WTC11 (cell line): ENCODE measurements around the gene WDR75. TPM values are rescaled to one million over a fixed set of nuclear protein-coding genes. Genes with fewer than 3 reads are reported as not detected.
A peak's percentile ranks its signal among the peaks of the same experiment; 100 is the strongest.

Experiments used
- ATAC-seq: fragments of 200-7000 bp; cut with Tn5 transposase; 2 replicates; pipeline ENCODE4 v1.10.0; 2021; ENCODE audit warnings: mild to moderate bottlenecking, moderate library complexity
- CTCF ChIA-PET: fragments of 300-600 bp; sonication (Branson Sonifier 250); formaldehyde crosslinking; loops from one replicate; lab custom pipeline; 2021; ENCODE audit warnings: antibody characterized with exemption; lab: Charles Lee
- POLR2A ChIA-PET: fragments of 350-600 bp; sonication (Branson Sonifier 250); formaldehyde crosslinking; loops from one replicate; lab custom pipeline; 2021; ENCODE audit warnings: antibody characterized with exemption; lab: Charles Lee
- DNase-seq: peaks from one replicate; pipeline ENCODE4 v3.0.0; 2021; ENCODE audit warnings: low spot score
- H3K27ac Mint-ChIP-seq: 2 replicates; pipeline ENCODE4 v1.8.0; 2021; ENCODE audit warnings: mixed read lengths
- H3K27me3 Mint-ChIP-seq: 2 replicates; pipeline ENCODE4 v1.8.0; 2021; ENCODE audit warnings: low read depth, mild to moderate bottlenecking, moderate library complexity, mixed read lengths
- H3K36me3 Mint-ChIP-seq: 2 replicates; pipeline ENCODE4 v1.8.0; 2021; ENCODE audit warnings: mixed read lengths
- H3K4me1 Mint-ChIP-seq: 2 replicates; pipeline ENCODE4 v1.8.0; 2022; ENCODE audit warnings: mixed read lengths
- H3K4me3 Mint-ChIP-seq: 2 replicates; pipeline ENCODE4 v1.8.0; 2021; ENCODE audit warnings: mild to moderate bottlenecking, moderate library complexity, mixed read lengths
- H3K9me3 Mint-ChIP-seq: 2 replicates; pipeline ENCODE4 v1.8.0; 2021; ENCODE audit warnings: mixed read lengths
- ATF1 ChIP-seq: sonication (generic); formaldehyde crosslinking; IDR thresholded peaks from 2 replicates; pipeline ENCODE4 v1.8.1; 2023; ENCODE audit warnings: mild to moderate bottlenecking, moderate library complexity, missing genetic modification reagents
- E2F5 ChIP-seq: sonication (generic); formaldehyde crosslinking; IDR thresholded peaks from 2 replicates; pipeline ENCODE4 v1.8.1; 2022; ENCODE audit warnings: mild to moderate bottlenecking, moderate library complexity, missing genetic modification reagents
- EMX1 ChIP-seq: fragments of 250-450 bp; sonication (Bioruptor Pico); IDR thresholded peaks from 2 replicates; pipeline ENCODE4 v1.8.0; 2021; ENCODE audit warnings: mild to moderate bottlenecking
- ESRRA ChIP-seq: sonication (generic); formaldehyde crosslinking; IDR thresholded peaks from 2 replicates; pipeline ENCODE4 v1.8.1; 2022; ENCODE audit warnings: mild to moderate bottlenecking, missing genetic modification reagents, borderline replicate concordance
- IRF1 ChIP-seq: sonication (generic); formaldehyde crosslinking; IDR thresholded peaks from 2 replicates; pipeline ENCODE4 v1.8.0; 2023; ENCODE audit warnings: missing genetic modification reagents
- JUN ChIP-seq: sonication (generic); formaldehyde crosslinking; IDR thresholded peaks from 2 replicates; pipeline ENCODE4 v1.8.0; 2023; ENCODE audit warnings: mild to moderate bottlenecking, missing genetic modification reagents
- NFYB ChIP-seq: sonication (generic); formaldehyde crosslinking; conservative IDR thresholded peaks from 2 replicates; pipeline ENCODE4 v1.8.0; 2022; ENCODE audit warnings: low read depth, missing genetic modification reagents
- SMAD3 ChIP-seq: sonication (generic); formaldehyde crosslinking; IDR thresholded peaks from 2 replicates; pipeline ENCODE4 v1.8.0; 2022; ENCODE audit warnings: missing genetic modification reagents, mild to moderate bottlenecking, borderline replicate concordance
- SMAD4 ChIP-seq: sonication (generic); formaldehyde crosslinking; IDR thresholded peaks from 2 replicates; pipeline ENCODE4 v1.8.0; 2022; ENCODE audit warnings: mild to moderate bottlenecking, missing genetic modification reagents
- SOX15 ChIP-seq: fragments of 250-450 bp; sonication (Bioruptor Pico); IDR thresholded peaks from 2 replicates; pipeline ENCODE4 v1.9.0; 2021; ENCODE audit warnings: mild to moderate bottlenecking
- TEAD4 ChIP-seq: sonication (generic); formaldehyde crosslinking; IDR thresholded peaks from 2 replicates; pipeline ENCODE4 v1.8.0; 2022; ENCODE audit warnings: mild to moderate bottlenecking, missing genetic modification reagents
- TP53 ChIP-seq: sonication (generic); formaldehyde crosslinking; IDR thresholded peaks from 2 replicates; pipeline ENCODE4 v1.8.1; 2023; ENCODE audit warnings: mild to moderate bottlenecking, missing genetic modification reagents
- USF1 ChIP-seq: sonication (generic); formaldehyde crosslinking; IDR thresholded peaks from 2 replicates; pipeline ENCODE4 v1.8.0; 2022; ENCODE audit warnings: mild to moderate bottlenecking, missing genetic modification reagents
- ZBTB21 ChIP-seq: sonication (generic); formaldehyde crosslinking; IDR thresholded peaks from 2 replicates; pipeline ENCODE4 v1.8.1; 2023; ENCODE audit warnings: mild to moderate bottlenecking, missing genetic modification reagents, borderline replicate concordance
- ZNF396 ChIP-seq: fragments of 250-450 bp; sonication (Bioruptor Pico); IDR thresholded peaks from 2 replicates; pipeline ENCODE4 v1.8.0; 2021; ENCODE audit warnings: mild to moderate bottlenecking, moderate library complexity, borderline replicate concordance
- total RNA-seq: library from RNA; stranded (reverse); gene quantifications from 3 replicates; pipeline ENCODE4 v1.2.3, GENCODE V29; 2021
- TF ChIP-seq, protein P1 (sequence below): sonication (generic); formaldehyde crosslinking; IDR thresholded peaks from 2 replicates; pipeline ENCODE4 v1.8.1; 2023; ENCODE audit warnings: mild to moderate bottlenecking, missing genetic modification reagents, borderline replicate concordance
- TF ChIP-seq, protein P2 (sequence below): sonication (generic); formaldehyde crosslinking; IDR thresholded peaks from 2 replicates; pipeline ENCODE4 v1.8.1; 2023; ENCODE audit warnings: mild to moderate bottlenecking, missing genetic modification reagents, moderate library complexity
- TF ChIP-seq, protein P3 (sequence below): fragments of 200-600 bp; IDR thresholded peaks from 2 replicates; pipeline ENCODE4 v1.8.0; 2022; ENCODE audit warnings: antibody characterized with exemption

WDR75 gene
- total RNA-seq, 1 experiment from 2014 or later, result 68.3 TPM

- Mint-ChIP-seq H3K4me3 (no peak overlapping the region), H3K27ac (no peak overlapping the region), H3K9me3 (no peaks in the 10 kb centered on the region), H3K36me3 (peaks cover 88% of the 10 kb centered on the region), H3K27me3 (no peaks in the 10 kb centered on the region), H3K4me1 (no peaks in the 10 kb centered on the region)
- ATAC-seq (no peak), DNase-seq (no peak)
- ChIA-PET CTCF (no interaction called here), POLR2A (no interaction called here)
- TF ChIP-seq, protein P1, sequence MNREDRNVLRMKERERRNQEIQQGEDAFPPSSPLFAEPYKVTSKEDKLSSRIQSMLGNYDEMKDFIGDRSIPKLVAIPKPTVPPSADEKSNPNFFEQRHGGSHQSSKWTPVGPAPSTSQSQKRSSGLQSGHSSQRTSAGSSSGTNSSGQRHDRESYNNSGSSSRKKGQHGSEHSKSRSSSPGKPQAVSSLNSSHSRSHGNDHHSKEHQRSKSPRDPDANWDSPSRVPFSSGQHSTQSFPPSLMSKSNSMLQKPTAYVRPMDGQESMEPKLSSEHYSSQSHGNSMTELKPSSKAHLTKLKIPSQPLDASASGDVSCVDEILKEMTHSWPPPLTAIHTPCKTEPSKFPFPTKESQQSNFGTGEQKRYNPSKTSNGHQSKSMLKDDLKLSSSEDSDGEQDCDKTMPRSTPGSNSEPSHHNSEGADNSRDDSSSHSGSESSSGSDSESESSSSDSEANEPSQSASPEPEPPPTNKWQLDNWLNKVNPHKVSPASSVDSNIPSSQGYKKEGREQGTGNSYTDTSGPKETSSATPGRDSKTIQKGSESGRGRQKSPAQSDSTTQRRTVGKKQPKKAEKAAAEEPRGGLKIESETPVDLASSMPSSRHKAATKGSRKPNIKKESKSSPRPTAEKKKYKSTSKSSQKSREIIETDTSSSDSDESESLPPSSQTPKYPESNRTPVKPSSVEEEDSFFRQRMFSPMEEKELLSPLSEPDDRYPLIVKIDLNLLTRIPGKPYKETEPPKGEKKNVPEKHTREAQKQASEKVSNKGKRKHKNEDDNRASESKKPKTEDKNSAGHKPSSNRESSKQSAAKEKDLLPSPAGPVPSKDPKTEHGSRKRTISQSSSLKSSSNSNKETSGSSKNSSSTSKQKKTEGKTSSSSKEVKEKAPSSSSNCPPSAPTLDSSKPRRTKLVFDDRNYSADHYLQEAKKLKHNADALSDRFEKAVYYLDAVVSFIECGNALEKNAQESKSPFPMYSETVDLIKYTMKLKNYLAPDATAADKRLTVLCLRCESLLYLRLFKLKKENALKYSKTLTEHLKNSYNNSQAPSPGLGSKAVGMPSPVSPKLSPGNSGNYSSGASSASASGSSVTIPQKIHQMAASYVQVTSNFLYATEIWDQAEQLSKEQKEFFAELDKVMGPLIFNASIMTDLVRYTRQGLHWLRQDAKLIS (CRISPR knock-in tag), result no peak
- TF ChIP-seq ZNF396 (no peak), USF1 (CRISPR knock-in tag) (no peak), SMAD4 (CRISPR knock-in tag) (no peak), TP53 (CRISPR knock-in tag) (no peak), E2F5 (CRISPR knock-in tag) (no peak), IRF1 (CRISPR knock-in tag) (no peak), SMAD3 (CRISPR knock-in tag) (no peak), NFYB (CRISPR knock-in tag) (no peak), JUN (CRISPR knock-in tag) (no peak), ESRRA (CRISPR knock-in tag) (no peak), ATF1 (CRISPR knock-in tag) (no peak), ZBTB21 (CRISPR knock-in tag) (no peak)
Measured at GRCh38 chr2:189466046-189466445, 24.8 kb downstream of the WDR75 start.

GRCh38 chr2:189466656-189467055, 25.4 kb downstream of the WDR75 start:
- Mint-ChIP-seq H3K27ac (no peak overlapping the region), H3K4me1 (no peaks in the 10 kb centered on the region), H3K27me3 (no peaks in the 10 kb centered on the region), H3K4me3 (no peak overlapping the region), H3K9me3 (no peaks in the 10 kb centered on the region), H3K36me3 (peaks cover 91% of the 10 kb centered on the region)
- ATAC-seq (peak; percentile 39; the same call in 1 of the 2 replicates), DNase-seq (no peak)
- TF ChIP-seq, protein P2, sequence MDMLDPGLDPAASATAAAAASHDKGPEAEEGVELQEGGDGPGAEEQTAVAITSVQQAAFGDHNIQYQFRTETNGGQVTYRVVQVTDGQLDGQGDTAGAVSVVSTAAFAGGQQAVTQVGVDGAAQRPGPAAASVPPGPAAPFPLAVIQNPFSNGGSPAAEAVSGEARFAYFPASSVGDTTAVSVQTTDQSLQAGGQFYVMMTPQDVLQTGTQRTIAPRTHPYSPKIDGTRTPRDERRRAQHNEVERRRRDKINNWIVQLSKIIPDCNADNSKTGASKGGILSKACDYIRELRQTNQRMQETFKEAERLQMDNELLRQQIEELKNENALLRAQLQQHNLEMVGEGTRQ (CRISPR knock-in tag), result no peak
- TF ChIP-seq EMX1 (CRISPR knock-in tag), result no peak
- TF ChIP-seq, protein P3, sequence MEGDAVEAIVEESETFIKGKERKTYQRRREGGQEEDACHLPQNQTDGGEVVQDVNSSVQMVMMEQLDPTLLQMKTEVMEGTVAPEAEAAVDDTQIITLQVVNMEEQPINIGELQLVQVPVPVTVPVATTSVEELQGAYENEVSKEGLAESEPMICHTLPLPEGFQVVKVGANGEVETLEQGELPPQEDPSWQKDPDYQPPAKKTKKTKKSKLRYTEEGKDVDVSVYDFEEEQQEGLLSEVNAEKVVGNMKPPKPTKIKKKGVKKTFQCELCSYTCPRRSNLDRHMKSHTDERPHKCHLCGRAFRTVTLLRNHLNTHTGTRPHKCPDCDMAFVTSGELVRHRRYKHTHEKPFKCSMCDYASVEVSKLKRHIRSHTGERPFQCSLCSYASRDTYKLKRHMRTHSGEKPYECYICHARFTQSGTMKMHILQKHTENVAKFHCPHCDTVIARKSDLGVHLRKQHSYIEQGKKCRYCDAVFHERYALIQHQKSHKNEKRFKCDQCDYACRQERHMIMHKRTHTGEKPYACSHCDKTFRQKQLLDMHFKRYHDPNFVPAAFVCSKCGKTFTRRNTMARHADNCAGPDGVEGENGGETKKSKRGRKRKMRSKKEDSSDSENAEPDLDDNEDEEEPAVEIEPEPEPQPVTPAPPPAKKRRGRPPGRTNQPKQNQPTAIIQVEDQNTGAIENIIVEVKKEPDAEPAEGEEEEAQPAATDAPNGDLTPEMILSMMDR, result 0 out of 2 replicates have a peak, but pooled peaks have one; percentile 22
- no peak for TF ChIP-seq TEAD4 (CRISPR knock-in tag)
- TF ChIP-seq, protein P1 (CRISPR knock-in tag), result no peak
- TF ChIP-seq SOX15 (CRISPR knock-in tag), result no peak
- ChIA-PET POLR2A (no interaction called here), CTCF (no interaction called here)
